Effector memory CD8-positive, alpha-beta T cell (primary cell): Measurements from ENCODE around the gene RECQL5.
A peak's percentile ranks its signal among the peaks of the same experiment; 100 is the strongest.

ENCODE experiments used
- ATAC-seq: fragments of 150-1000 bp; cut with Tn5 transposase; replicated peaks from 2 replicates; pipeline ENCODE4 v1.10.0; 2021; ENCODE audit warnings: mild to moderate bottlenecking, moderate library complexity
- DNase-seq, 3 experiments: peaks; one replicate each; pipeline ENCODE4 v3.0.0; 2021
- H3K27ac Mint-ChIP-seq, 2 donors: one replicate each; pipeline ENCODE4 v1.8.0; 2022; ENCODE audit warnings: mild to moderate bottlenecking in 2 of 2, mixed read lengths in 2 of 2, moderate library complexity in 2 of 2
- H3K27me3 Mint-ChIP-seq, 2 donors: one replicate each; pipeline ENCODE4 v1.8.0; 2022; ENCODE audit warnings: mixed read lengths in 2 of 2
- H3K36me3 Mint-ChIP-seq: one replicate; pipeline ENCODE4 v1.8.0; 2022; ENCODE audit warnings: mild to moderate bottlenecking, moderate library complexity, mixed read lengths; ENCODE audit not compliant: insufficient read depth
- H3K4me1 Mint-ChIP-seq, 2 donors: one replicate each; pipeline ENCODE4 v1.8.0; 2022; ENCODE audit warnings: low read depth in 2 of 2, mixed read lengths in 2 of 2
- H3K4me3 Mint-ChIP-seq, 2 donors: one replicate each; pipeline ENCODE4 v1.8.0; 2022; ENCODE audit warnings: mild to moderate bottlenecking in 2 of 2, mixed read lengths in 2 of 2, moderate library complexity in 2 of 2
- H3K9me3 Mint-ChIP-seq, 2 donors: one replicate each; pipeline ENCODE4 v1.8.0; 2022; ENCODE audit warnings: mixed read lengths in 2 of 2

The RECQL5 gene

DNA sequence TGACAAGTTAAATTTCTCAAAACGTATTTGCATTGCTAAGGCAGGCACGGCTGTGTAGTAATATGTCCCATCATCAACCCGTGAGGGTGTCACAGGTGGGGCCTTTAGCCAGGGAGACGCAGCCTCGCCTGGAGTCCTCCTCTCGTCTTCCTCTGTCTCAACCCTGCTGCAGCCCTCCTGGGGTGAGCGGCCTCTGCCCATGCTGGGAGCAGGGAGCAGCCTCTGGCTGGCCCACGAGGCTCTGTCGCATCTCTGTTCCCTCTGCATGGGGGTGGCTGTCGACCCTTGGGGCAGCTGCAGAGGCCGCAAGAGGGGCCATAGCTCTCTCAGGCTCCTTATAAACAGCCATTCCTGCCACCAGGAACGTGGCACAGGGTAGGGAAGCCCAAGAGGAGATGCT, 34.5 kb downstream of the RECQL5 start:
- no peaks in the 10 kb centered on the region for H3K9me3 Mint-ChIP-seq
- H3K4me1 Mint-ChIP-seq = peaks cover 5 to 11% of the 10 kb centered on the region in 2 donors
- H3K27ac Mint-ChIP-seq = no peak overlapping the region
- no peak overlapping the region for H3K4me3 Mint-ChIP-seq
- DNase-seq = no peak
- no peaks in the 10 kb centered on the region for H3K27me3 Mint-ChIP-seq
- peaks cover 3% of the 10 kb centered on the region for H3K36me3 Mint-ChIP-seq
- no peak for ATAC-seq

GRCh38 chr17:75631353-75631752, 35.6 kb downstream of the RECQL5 start:
- Mint-ChIP-seq H3K9me3 (no peaks in the 10 kb centered on the region), H3K27ac (no peak overlapping the region), H3K4me3 (no peak overlapping the region), H3K36me3 (peaks cover 3% of the 10 kb centered on the region), H3K4me1 (peaks cover 5 to 11% of the 10 kb centered on the region in 2 donors), H3K27me3 (no peaks in the 10 kb centered on the region)
- ATAC-seq (no peak), DNase-seq (no peak)

GRCh38 chr17:75630071-75630917, 36.7 kb downstream of the RECQL5 start:
- Mint-ChIP-seq H3K4me1 (peaks cover 5 to 11% of the 10 kb centered on the region in 2 donors), H3K27ac (no peak overlapping the region), H3K9me3 (no peaks in the 10 kb centered on the region), H3K4me3 (no peak overlapping the region), H3K27me3 (no peaks in the 10 kb centered on the region), H3K36me3 (peaks cover 3% of the 10 kb centered on the region)
- ATAC-seq (no peak), DNase-seq (no peak)

DNA sequence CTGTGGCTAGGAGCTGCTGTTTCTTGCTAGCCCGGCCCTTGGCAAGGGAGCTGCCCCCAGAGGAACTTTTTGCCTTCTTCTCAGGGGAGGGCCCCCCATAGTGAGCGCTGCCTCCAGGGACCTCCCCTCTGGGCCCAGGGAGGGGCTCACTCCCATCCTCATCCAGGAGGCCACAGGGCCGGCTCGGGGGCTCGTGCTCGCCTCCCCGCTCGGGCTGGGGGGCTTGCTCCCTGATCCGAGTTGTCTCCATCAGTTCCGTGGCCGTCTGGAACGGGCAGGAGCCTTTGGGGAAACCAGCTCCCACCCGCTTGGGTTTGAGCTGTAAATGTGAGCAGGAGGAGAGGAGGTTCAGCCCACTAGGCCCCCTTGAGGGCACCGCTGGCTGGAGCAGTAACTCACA, 37.8 kb downstream of the RECQL5 start:
- ATAC-seq (no peak), DNase-seq (no peak)
- no peak overlapping the region for H3K4me3 Mint-ChIP-seq
- H3K4me1 Mint-ChIP-seq = peaks cover 4 to 11% of the 10 kb centered on the region in 2 donors
- H3K27ac Mint-ChIP-seq = no peak overlapping the region
- H3K36me3 Mint-ChIP-seq = peaks cover 3% of the 10 kb centered on the region
- H3K9me3 Mint-ChIP-seq = no peaks in the 10 kb centered on the region
- no peaks in the 10 kb centered on the region for H3K27me3 Mint-ChIP-seq

GRCh38 chr17:75628425-75628824, 38.5 kb downstream of the RECQL5 start:
- Mint-ChIP-seq H3K36me3 (peaks cover 3% of the 10 kb centered on the region), H3K4me1 (peaks cover 0 to 7% of the 10 kb centered on the region in 2 donors), H3K9me3 (no peaks in the 10 kb centered on the region), H3K27me3 (no peaks in the 10 kb centered on the region), H3K4me3 (no peak overlapping the region), H3K27ac (no peak overlapping the region)
- DNase-seq (no peak), ATAC-seq (no peak)

GRCh38 chr17:75627094-75627493, 39.9 kb downstream of the RECQL5 start:
- ATAC-seq (no peak), DNase-seq (no peak)
- H3K9me3 Mint-ChIP-seq = no peaks in the 10 kb centered on the region
- H3K36me3 Mint-ChIP-seq = peaks cover 9% of the 10 kb centered on the region
- no peaks in the 10 kb centered on the region for H3K4me1 Mint-ChIP-seq
- H3K27ac Mint-ChIP-seq = peak overlapping the region in 1 of 2 donors; percentile 82
- no peak overlapping the region for H3K4me3 Mint-ChIP-seq
- H3K27me3 Mint-ChIP-seq = no peaks in the 10 kb centered on the region

GRCh38 chr17:75626496-75627038, 40.4 kb downstream of the RECQL5 start:
- H3K27me3 Mint-ChIP-seq = no peaks in the 10 kb centered on the region
- H3K27ac Mint-ChIP-seq = no peak overlapping the region
- peaks cover 9% of the 10 kb centered on the region for H3K36me3 Mint-ChIP-seq
- H3K4me3 Mint-ChIP-seq = no peak overlapping the region
- H3K4me1 Mint-ChIP-seq = no peaks in the 10 kb centered on the region
- ATAC-seq (no peak), DNase-seq (no peak)
- no peaks in the 10 kb centered on the region for H3K9me3 Mint-ChIP-seq

- Mint-ChIP-seq H3K4me3 (no peak overlapping the region), H3K9me3 (no peaks in the 10 kb centered on the region), H3K4me1 (no peaks in the 10 kb centered on the region), H3K27me3 (no peaks in the 10 kb centered on the region), H3K36me3 (peaks cover 9% of the 10 kb centered on the region), H3K27ac (no peak overlapping the region)
- ATAC-seq (no peak), DNase-seq (no peak)
Observed at GRCh38 chr17:75625813-75626486, 41.0 kb downstream of the RECQL5 start.

- Mint-ChIP-seq H3K27ac (no peak overlapping the region), H3K27me3 (no peaks in the 10 kb centered on the region), H3K36me3 (peaks cover 9% of the 10 kb centered on the region), H3K4me3 (no peak overlapping the region), H3K4me1 (peaks cover 0 to 2% of the 10 kb centered on the region in 2 donors), H3K9me3 (no peaks in the 10 kb centered on the region)
- ATAC-seq = no peak
- no peak for DNase-seq
Observed at GRCh38 chr17:75624714-75625345, 42.1 kb downstream of the RECQL5 start.

DNA sequence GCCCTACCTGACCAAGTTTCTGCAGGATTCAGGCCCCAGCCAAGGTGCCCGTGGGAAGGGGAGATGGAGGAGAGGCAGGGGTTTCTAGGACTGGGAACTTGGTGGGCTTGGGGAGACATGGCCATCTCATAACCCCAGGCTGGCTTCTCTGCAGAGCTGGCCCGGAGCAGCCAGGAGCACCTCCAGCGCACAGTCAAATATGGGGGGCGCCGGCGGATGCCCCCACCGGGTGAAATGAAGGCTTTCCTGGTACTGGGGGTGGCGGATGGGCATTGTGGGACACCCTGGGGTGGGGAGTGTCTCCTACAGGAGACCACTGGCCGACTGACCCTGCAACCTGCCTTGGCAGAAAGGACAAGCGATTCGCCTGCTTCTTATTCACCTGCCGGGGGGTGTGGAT, 42.9 kb downstream of the RECQL5 start:
- H3K27ac Mint-ChIP-seq = no peak overlapping the region
- no peaks in the 10 kb centered on the region for H3K9me3 Mint-ChIP-seq
- peaks cover 0 to 2% of the 10 kb centered on the region in 2 donors for H3K4me1 Mint-ChIP-seq
- ATAC-seq (no peak), DNase-seq (no peak)
- H3K4me3 Mint-ChIP-seq = no peak overlapping the region
- peaks cover 6% of the 10 kb centered on the region for H3K36me3 Mint-ChIP-seq
- H3K27me3 Mint-ChIP-seq = no peaks in the 10 kb centered on the region

DNA sequence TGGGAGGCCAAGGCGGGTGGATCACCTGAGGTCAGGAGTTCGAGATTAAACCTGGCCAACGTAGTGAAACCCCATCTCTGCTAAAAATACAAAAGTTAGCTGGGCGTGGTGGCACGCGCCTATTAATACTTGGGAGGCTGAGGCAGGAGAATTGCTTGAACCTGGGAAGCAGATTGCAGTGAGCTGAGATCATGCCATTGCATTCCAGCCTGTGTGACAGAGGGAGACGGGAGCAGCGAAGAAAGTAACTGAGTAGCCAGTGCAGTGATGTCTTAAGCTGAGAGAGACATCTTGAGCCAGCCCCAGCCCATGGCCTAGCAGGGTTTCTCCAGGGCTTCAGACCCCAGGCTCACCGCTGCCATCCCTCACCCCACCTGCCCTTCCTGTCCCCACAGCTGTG, 43.6 kb downstream of the RECQL5 start:
- peaks cover 6% of the 10 kb centered on the region for H3K36me3 Mint-ChIP-seq
- DNase-seq = no peak

GRCh38 chr17:75622771-75623273, 44.1 kb downstream of the RECQL5 start:
- DNase-seq = no peak
- peaks cover 6% of the 10 kb centered on the region for H3K36me3 Mint-ChIP-seq
- ATAC-seq = no peak
- no peaks in the 10 kb centered on the region for H3K27me3 Mint-ChIP-seq
- no peak overlapping the region for H3K4me3 Mint-ChIP-seq
- peaks cover 0 to 2% of the 10 kb centered on the region in 2 donors for H3K4me1 Mint-ChIP-seq
- peak overlapping the region in 1 of 2 donors; percentile 64 for H3K27ac Mint-ChIP-seq
- H3K9me3 Mint-ChIP-seq = no peaks in the 10 kb centered on the region

More for the DNA sequence above, 43.6 kb downstream of the RECQL5 start:
- Mint-ChIP-seq H3K27me3 (no peaks in the 10 kb centered on the region), H3K4me3 (no peak overlapping the region), H3K4me1 (peaks cover 0 to 2% of the 10 kb centered on the region in 2 donors), H3K9me3 (no peaks in the 10 kb centered on the region), H3K27ac (peak overlapping the region in 1 of 2 donors; percentile 64)
- no peak for ATAC-seq

DNA sequence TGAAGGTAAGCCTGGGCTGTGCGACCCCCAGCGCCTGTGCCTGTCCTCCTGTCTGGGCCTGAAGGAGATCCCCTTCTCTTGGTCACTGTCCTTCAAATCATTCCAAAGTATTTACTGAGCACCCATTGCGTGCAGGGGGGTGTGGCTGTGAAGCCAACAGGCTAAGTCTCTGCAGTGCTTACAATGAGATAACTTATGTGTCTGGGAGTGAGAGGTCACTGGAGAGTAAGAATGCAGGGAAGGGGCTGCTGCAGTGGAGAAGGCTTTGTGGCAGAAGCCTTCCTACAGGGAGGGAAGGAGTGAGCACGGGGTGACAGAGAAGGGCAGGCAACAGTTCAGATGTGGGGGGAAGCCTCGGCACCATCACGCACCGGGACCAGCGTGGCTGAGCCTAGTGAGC, 44.9 kb downstream of the RECQL5 start:
- no peaks in the 10 kb centered on the region for H3K27me3 Mint-ChIP-seq
- DNase-seq = no peak
- no peak for ATAC-seq
- peaks cover 0 to 2% of the 10 kb centered on the region in 2 donors for H3K4me1 Mint-ChIP-seq
- H3K4me3 Mint-ChIP-seq = no peak overlapping the region
- no peaks in the 10 kb centered on the region for H3K9me3 Mint-ChIP-seq
- H3K36me3 Mint-ChIP-seq = peaks cover 6% of the 10 kb centered on the region
- H3K27ac Mint-ChIP-seq = no peak overlapping the region
